ENCODE measurements around the gene YIPF7. TPM values are rescaled to one million over a fixed set of nuclear protein-coding genes. Genes with fewer than 3 reads are reported as not detected.

The YIPF7 gene
- total and polyA plus RNA-seq, 10 of the 15 experiments (the other 5 are each of a cell fraction or from before 2014, with no cell fraction given) = 0.39 TPM; not detected in 9

- no peaks in the 10 kb centered on the region for H3K79me2 ChIP-seq (ENCODE audit: control insufficient read depth, insufficient read depth, low read length)
- no peaks in the 10 kb centered on the region for H3K9me3 ChIP-seq (replicated peaks; ENCODE audit: control insufficient read depth, insufficient read depth, low read length)
- H3K9ac ChIP-seq (ENCODE audit: control insufficient read depth, insufficient read depth, low read length) = no peak overlapping the region
- no peak for ATAC-seq
- no peak for TF ChIP-seq TAF1 (IDR thresholded peaks at IDR 0.05; ENCODE audit: borderline replicate concordance, low read depth, low read length)
- TF ChIP-seq BRCA1 (IDR thresholded peaks at IDR 0.05; ENCODE audit: low read depth, low read length) = no peak
- no peak for TF ChIP-seq SUPT20H (IDR thresholded peaks at IDR 0.05; ENCODE audit: borderline replicate concordance, control insufficient read depth, low read depth, low read length)
- TF ChIP-seq ZBTB11 (CRISPR knock-in tag; IDR thresholded peaks at IDR 0.05) = no peak
- no peak for TF ChIP-seq RUNX3 (IDR thresholded peaks at IDR 0.05; ENCODE audit: low read length)
- TF ChIP-seq STAT3 (IDR thresholded peaks at IDR 0.05; ENCODE audit: low read depth, low read length) = no peak
- TF ChIP-seq ZNF217 (IDR thresholded peaks at IDR 0.05) = no peak
- no peak for TF ChIP-seq POLR2A (IDR thresholded peaks at IDR 0.05; ENCODE audit: low read depth, low read length)
- no peak for TF ChIP-seq PAX8 (IDR thresholded peaks at IDR 0.05)
- TF ChIP-seq PAX5 (IDR thresholded peaks at IDR 0.05; ENCODE audit: borderline replicate concordance, low read depth, low read length) = no peak
- TF ChIP-seq CBX3 (IDR thresholded peaks at IDR 0.05; ENCODE audit: borderline replicate concordance, low read depth) = no peak
- no peak for TF ChIP-seq NFXL1 (IDR thresholded peaks at IDR 0.05; ENCODE audit: borderline replicate concordance)
- TF ChIP-seq RB1 (IDR thresholded peaks at IDR 0.05; ENCODE audit: borderline replicate concordance) = no peak
- TF ChIP-seq BHLHE40 (IDR thresholded peaks at IDR 0.05; ENCODE audit: borderline replicate concordance in 1 of 2, low read depth in 2 of 2, low read length in 1 of 2) = no peak
- no peak for TF ChIP-seq ZNF622 (IDR thresholded peaks at IDR 0.05)
- no peak for TF ChIP-seq CHD1 (IDR thresholded peaks at IDR 0.05; ENCODE audit: low read depth, low read length)
- no peaks in the 10 kb centered on the region for H4K20me1 ChIP-seq (ENCODE audit: control insufficient read depth, insufficient read depth)
- no peaks in the 10 kb centered on the region for H3K27me3 ChIP-seq (replicated peaks in 1 of 2; ENCODE audit: control insufficient read depth in 2 of 2, insufficient read depth in 2 of 2, low read length in 1 of 2)
- no peak overlapping the region for H3K4me3 ChIP-seq
- DNase-seq (ENCODE audit: low read depth, low spot score) = no peak
- ChIA-PET RAD21 (ENCODE audit: unreplicated experiment) (interaction anchor here (1.7 kb wide), 1 partner anchor 16 kb away, joined by 3 read pairs; no protein-coding TSS in a partner anchor), POLR2A (interaction anchor here (1.3 to 1.5 kb wide), 2 partner anchors 22 to 23 kb away, joined by 3 read pairs; partner anchors contain the start of gene GUF1), CTCF (interaction anchor here (1.4 kb wide), 1 partner anchor 14 kb away, joined by 5 read pairs; no protein-coding TSS in a partner anchor), SMC1A (ENCODE audit: uncharacterized antibody, unreplicated experiment) (no interaction called here)
- no peak overlapping the region for H3K4me2 ChIP-seq (ENCODE audit: control insufficient read depth, insufficient read depth)
- no peak for FAIRE-seq
- intact Hi-C loops (cut with micrococcal nuclease; ENCODE audit: unreplicated experiment) (no loop called here), in situ Hi-C loops (cut with MboI) (no loop called here)
- peaks cover 0 to 23% of the 10 kb centered on the region in 2 experiments; a peak in 3 of 4 replicates for H3K36me3 ChIP-seq (ENCODE audit: control insufficient read depth in 2 of 2, insufficient read depth in 2 of 2, low read length in 1 of 2)
- BruUV-seq (replicated peaks) = no TSS peak
- H2AFZ ChIP-seq (ENCODE audit: control insufficient read depth, low read depth, low read length) = no peak overlapping the region
- H3K27ac ChIP-seq (ENCODE audit: control insufficient read depth, insufficient read depth) = no peak overlapping the region
- WGBS (ENCODE audit: insufficient coverage, insufficient replicate concordance, low lambda C conversion rate, missing lambda C conversion rate) = 93% methylated on average over 1 of the region's 1 CpG
- H3K4me1 ChIP-seq (ENCODE audit: control insufficient read depth, insufficient read depth, low read length) = no peaks in the 10 kb centered on the region
Measured at GRCh38 chr4:44700427-44700826, 49.0 kb upstream of the YIPF7 start.
